SU-DHL-6 (cell line): ENCODE measurements around the gene ABCC8.

Source experiments
- EZH2phosphoT487 ChIP-seq: fragments of 200-600 bp; sonication (generic), shearing (Covaris generic); conservative IDR thresholded peaks from 2 replicates; pipeline ENCODE4 v1.6.1; 2018; ENCODE audit warnings: mild to moderate bottlenecking, antibody characterized with exemption, low read length, moderate library complexity, mixed read lengths
- TF ChIP-seq, protein P1 (sequence below): fragments of 200-600 bp; sonication (generic); IDR thresholded peaks from one replicate; pipeline ENCODE4 v1.5.1; 2017; ENCODE audit warnings: antibody characterized with exemption, mild to moderate bottlenecking, low read length, moderate library complexity; ENCODE audit not compliant: insufficient read depth, poor library complexity, severe bottlenecking

DNA sequence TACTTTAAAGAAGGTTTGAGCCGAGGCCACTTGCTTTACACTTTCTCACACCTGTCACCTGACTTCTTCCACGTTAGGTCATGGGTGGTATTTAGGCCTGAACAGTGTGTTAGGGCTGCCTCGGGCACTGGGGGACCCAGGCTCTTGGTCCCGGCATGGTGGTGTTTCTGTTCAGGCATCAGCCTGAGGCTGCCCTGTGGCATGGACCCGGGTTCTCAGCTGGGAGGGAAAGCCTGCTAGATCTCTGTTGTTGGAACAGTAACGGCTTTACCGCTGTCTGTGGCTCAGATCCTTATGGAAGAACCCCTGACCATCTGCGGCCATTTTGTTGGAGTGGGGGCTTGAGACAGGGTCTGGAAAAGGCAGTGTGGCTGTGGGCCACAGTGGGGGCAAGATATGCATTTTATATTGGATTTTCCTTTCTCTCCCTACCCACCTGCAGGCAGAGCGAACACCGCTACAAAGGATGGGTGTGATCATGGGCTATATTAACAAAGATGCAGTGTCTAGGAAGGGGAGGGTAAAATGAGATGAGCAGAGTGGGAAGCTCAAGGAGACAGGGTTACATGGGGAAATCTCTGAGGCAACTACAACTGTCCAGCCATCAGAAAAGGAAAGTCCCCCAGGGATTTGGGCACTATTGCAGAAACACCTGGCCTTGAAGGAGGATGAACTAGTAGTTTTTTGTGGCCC is 86.5 kb downstream of the ABCC8 start:
- TF ChIP-seq, protein P1, sequence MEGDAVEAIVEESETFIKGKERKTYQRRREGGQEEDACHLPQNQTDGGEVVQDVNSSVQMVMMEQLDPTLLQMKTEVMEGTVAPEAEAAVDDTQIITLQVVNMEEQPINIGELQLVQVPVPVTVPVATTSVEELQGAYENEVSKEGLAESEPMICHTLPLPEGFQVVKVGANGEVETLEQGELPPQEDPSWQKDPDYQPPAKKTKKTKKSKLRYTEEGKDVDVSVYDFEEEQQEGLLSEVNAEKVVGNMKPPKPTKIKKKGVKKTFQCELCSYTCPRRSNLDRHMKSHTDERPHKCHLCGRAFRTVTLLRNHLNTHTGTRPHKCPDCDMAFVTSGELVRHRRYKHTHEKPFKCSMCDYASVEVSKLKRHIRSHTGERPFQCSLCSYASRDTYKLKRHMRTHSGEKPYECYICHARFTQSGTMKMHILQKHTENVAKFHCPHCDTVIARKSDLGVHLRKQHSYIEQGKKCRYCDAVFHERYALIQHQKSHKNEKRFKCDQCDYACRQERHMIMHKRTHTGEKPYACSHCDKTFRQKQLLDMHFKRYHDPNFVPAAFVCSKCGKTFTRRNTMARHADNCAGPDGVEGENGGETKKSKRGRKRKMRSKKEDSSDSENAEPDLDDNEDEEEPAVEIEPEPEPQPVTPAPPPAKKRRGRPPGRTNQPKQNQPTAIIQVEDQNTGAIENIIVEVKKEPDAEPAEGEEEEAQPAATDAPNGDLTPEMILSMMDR = no peak
- TF ChIP-seq EZH2phosphoT487 = no peak
